ENCODE measurements around the gene TTC7B.

Gene TTC7B

GRCh38 chr14:90654831-90655276 is 161.4 kb downstream of the TTC7B start:
- TF ChIP-seq ZNF274 (IDR thresholded peaks at IDR 0.05; ENCODE audit: low read depth, low read length) = no peak
- no peak overlapping the region for H3K4me3 ChIP-seq (ENCODE audit: low read length)

GRCh38 chr14:90652626-90653025 is 163.6 kb downstream of the TTC7B start:
- H3K4me3 ChIP-seq (ENCODE audit: low read length) = no peak overlapping the region
- no peak for TF ChIP-seq ZNF274 (IDR thresholded peaks at IDR 0.05; ENCODE audit: low read depth, low read length)

DNA sequence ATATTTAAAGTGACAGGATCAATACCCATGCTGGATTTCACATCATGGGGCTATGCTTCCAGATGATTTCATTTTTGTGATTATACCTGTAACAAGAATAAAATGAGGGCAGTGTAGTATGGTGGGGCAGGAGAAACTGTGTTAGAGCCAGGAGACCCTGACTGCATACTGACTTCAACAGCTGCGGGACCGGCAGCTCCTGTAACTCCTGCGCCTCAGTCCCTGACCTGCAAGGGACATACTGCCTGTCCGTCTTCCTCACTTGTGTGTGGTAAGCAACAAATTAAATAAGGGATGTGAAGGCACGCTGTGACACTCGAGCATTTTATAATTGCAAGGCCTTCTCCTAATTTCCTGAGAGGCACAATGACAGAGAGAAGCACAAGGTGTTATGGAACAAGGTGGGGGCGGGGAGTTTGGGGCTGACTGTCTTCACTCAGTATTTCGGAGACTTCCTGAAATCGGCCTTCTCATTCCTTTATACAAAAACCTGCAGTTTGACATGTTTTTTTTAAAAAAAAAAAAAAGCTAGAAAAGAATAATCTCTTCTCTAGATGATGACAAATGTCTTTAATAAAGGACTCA is 164.2 kb downstream of the TTC7B start:
- no peak for TF ChIP-seq ZNF274 (IDR thresholded peaks at IDR 0.05; ENCODE audit: low read depth, low read length)
- no peak overlapping the region for H3K4me3 ChIP-seq (ENCODE audit: low read length)

DNA sequence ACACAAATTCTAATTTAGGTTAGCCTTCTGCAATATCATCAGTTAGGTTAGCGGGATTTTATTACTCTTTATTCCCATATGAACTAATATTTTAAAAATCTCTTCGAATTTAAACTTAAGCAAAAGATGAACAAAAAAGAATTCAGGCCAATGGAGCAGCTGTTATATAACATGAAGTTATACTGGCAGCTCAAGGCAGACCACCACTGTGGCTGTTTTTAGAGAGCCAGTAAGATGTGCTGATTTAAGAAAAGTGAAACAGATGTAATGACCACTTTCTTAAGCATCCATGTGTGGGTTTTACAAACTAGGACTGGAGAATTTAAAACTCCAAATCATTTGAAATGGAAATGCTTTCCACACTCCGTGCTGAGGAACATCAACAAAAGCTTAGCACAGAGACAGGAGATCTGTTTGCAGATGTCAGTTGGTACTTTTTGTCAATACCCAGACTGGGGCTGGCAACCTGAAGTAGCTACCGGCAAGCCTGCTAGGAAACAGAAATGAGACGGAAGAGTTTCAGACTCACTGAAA is 164.9 kb downstream of the TTC7B start:
- H3K4me3 ChIP-seq (ENCODE audit: low read length) = no peak overlapping the region
- no peak for TF ChIP-seq ZNF274 (IDR thresholded peaks at IDR 0.05; ENCODE audit: low read depth, low read length)

DNA sequence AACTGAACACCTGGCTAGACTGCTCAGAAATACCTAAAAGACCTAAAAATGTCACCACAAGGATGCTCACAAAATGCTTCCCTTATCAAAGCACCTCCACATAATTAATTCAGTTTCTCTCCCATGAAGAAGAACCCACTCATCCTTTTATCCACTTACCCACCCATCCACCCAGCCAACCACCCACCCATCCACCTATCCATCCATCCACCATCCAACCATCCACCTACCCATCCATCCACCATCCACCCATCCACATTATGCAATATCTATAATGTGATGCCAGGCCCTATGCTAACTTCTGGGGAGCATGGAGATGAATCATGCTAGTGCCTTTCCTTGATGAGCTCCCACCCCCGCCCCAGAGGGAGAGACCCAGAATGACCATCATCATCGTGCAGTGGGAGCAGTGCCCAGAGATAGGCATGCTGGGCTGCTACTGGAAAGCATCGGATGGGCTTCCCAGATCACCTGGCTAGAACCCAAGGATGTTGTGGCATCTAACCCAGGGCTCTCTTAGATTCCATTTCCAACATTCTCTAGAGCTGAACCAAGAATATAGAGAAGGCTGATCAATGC is 166.6 kb downstream of the TTC7B start:
- no peak for TF ChIP-seq ZNF274 (IDR thresholded peaks at IDR 0.05; ENCODE audit: low read depth, low read length)
- no peak overlapping the region for H3K4me3 ChIP-seq (ENCODE audit: low read length)

GRCh38 chr14:90649083-90649482 is 167.1 kb downstream of the TTC7B start:
- H3K4me3 ChIP-seq (ENCODE audit: low read length) = no peak overlapping the region
- no peak for TF ChIP-seq ZNF274 (IDR thresholded peaks at IDR 0.05; ENCODE audit: low read depth, low read length)

GRCh38 chr14:90648421-90648820 is 167.8 kb downstream of the TTC7B start:
- no peak overlapping the region for H3K4me3 ChIP-seq (ENCODE audit: low read length)

GRCh38 chr14:90647473-90648005 is 168.7 kb downstream of the TTC7B start:
- H3K4me3 ChIP-seq (ENCODE audit: low read length) = no peak overlapping the region
- TF ChIP-seq ZNF274 (IDR thresholded peaks at IDR 0.05; ENCODE audit: low read depth, low read length) = no peak

More at GRCh38 chr14:90648421-90648820, 167.8 kb downstream of the TTC7B start:
- no peak for TF ChIP-seq ZNF274 (IDR thresholded peaks at IDR 0.05; ENCODE audit: low read depth, low read length)

GRCh38 chr14:90645842-90646443 is 170.3 kb downstream of the TTC7B start:
- no peak overlapping the region for H3K4me3 ChIP-seq (ENCODE audit: low read length)

GRCh38 chr14:90644882-90645281 is 171.3 kb downstream of the TTC7B start:
- no peak overlapping the region for H3K4me3 ChIP-seq (ENCODE audit: low read length)
- no peak for TF ChIP-seq ZNF274 (IDR thresholded peaks at IDR 0.05; ENCODE audit: low read depth, low read length)

More at GRCh38 chr14:90645842-90646443, 170.3 kb downstream of the TTC7B start:
- TF ChIP-seq ZNF274 (IDR thresholded peaks at IDR 0.05; ENCODE audit: low read depth, low read length) = no peak

DNA sequence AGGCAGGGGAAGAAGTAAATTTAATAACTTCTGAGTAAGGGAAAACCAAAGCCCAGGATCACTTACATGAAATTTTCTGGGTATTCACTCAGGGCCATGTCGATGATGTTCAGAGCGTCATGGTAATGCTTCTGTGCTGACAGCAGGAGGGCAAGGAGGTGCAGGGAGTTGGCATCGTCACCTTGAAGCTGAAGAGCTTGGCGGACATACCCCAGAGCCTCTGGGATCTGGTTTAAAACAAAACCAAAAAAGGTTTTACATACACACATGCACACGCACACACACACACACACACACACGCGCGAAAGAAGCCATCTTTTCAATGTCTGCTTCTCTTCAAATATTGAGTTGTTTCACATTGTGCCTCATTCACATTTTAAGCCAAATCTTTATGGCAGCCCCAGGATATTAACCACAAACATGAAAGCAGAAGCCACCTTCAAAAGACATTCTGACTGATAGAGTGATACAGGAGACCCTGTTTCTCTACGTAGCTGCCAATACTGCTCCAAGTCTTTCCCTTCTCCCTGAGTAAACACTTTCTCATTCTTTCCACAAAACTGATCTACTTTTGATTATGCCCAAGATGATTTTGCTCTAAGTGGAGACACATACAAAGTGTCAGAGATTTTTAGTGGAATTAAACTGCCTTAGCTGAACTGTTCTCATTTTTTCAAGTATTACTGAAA is 172.1 kb downstream of the TTC7B start:
- H3K4me3 ChIP-seq (ENCODE audit: low read length) = no peak overlapping the region
- TF ChIP-seq ZNF274 (IDR thresholded peaks at IDR 0.05; ENCODE audit: low read depth, low read length) = no peak

DNA sequence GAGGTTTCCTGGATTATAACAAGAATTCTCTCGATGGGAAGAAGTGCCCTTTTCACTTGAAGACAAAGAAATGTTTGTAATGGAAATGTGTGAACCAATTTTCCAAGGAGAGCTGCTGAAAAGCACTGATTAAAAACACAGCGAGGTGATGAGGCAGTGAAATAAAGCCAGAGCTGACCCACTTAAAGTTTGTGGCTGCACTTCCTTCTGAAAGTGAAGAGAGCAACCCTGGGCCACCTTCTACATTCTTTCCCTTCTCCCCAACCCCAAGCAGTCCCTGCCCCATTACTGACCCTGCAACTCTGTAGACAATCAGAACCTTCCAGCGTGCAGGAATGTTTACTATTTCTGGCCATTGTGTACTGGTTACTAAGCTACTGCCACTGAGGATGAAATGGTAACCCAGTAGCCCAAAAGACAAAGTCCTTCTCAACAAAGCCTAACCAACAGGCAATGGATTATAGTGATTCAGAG is 173.9 kb downstream of the TTC7B start:
- H3K4me3 ChIP-seq (ENCODE audit: low read length) = no peak overlapping the region
- no peak for TF ChIP-seq ZNF274 (IDR thresholded peaks at IDR 0.05; ENCODE audit: low read depth, low read length)

GRCh38 chr14:90641615-90642243 is 174.5 kb downstream of the TTC7B start:
- no peak for TF ChIP-seq ZNF274 (IDR thresholded peaks at IDR 0.05; ENCODE audit: low read depth, low read length)
- no peak overlapping the region for H3K4me3 ChIP-seq (ENCODE audit: low read length)

DNA sequence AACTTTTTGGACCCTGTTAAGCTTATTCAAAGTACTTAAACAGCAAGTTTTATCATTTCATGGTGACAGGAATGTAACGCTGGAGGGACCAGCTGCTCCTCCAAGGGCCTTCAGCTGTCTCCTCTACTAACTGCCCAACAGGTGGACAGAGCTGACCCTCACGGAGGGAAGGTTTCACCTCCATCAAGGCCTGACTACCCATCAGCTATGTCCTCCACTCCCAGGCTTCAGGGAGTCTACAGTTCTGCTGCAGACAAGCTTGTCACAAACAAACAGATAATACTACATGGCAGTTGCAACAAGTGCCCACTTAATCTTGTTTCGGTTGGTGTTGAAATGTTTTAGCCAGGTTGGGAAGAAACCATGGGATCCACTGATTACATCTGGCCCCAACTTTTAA is 175.1 kb downstream of the TTC7B start:
- H3K4me3 ChIP-seq (ENCODE audit: low read length) = no peak overlapping the region
- TF ChIP-seq ZNF274 (IDR thresholded peaks at IDR 0.05; ENCODE audit: low read depth, low read length) = no peak

Measured in GM08714 (cell line).